ENCODE measurements around the gene MYBPC3.
"Not testable (repeated sequence)": the region's sequence is repeated elsewhere in the genome, so short reads cannot be mapped to it uniquely, and the experiment has no call there.

The MYBPC3 gene

GRCh38 chr11:47317064-47317828 lies 35.3 kb downstream of the MYBPC3 start:
- no peak for DNase-seq (ENCODE audit: low read depth)

DNA sequence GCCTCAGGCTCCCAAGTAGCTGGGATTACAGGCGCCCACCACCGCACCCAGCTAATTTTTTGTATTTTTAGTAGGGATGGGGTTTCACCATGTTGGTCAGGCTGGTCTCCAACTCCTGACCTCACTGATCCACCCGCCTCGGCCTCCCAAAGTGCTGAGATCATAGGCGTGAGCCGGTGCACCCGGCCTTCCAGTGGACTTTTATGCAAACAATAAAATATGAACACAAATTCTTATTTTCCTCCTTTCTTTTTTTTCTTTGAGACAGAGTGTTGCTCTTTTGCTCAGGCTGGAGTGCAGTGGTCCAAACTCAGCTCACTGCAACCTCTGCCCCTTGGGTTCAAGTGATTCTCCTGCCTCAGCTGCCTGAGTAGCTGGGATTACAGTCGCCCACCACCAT lies 36.0 kb downstream of the MYBPC3 start:
- not testable (repeated sequence) for DNase-seq (ENCODE audit: low read depth)

DNA sequence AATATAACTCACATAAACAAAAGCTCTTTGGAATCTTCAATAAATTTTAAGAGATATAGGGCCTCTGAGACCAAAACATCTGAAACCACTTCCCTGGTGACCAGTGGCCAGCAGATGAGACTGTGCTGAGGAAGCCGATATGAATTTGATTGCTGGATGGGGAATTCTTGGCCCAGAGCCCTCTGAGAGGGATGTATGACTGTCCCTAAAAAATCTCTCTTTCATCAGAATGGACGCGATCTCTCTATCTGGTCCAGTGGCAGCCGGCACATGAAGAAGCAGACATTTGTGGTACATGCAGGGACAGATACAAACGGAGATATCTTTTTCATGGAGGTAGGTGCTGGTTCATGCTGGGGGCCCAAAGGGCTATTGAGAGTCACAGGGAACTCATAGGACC lies 37.5 kb downstream of the MYBPC3 start:
- DNase-seq (ENCODE audit: low read depth): no peak

DNA sequence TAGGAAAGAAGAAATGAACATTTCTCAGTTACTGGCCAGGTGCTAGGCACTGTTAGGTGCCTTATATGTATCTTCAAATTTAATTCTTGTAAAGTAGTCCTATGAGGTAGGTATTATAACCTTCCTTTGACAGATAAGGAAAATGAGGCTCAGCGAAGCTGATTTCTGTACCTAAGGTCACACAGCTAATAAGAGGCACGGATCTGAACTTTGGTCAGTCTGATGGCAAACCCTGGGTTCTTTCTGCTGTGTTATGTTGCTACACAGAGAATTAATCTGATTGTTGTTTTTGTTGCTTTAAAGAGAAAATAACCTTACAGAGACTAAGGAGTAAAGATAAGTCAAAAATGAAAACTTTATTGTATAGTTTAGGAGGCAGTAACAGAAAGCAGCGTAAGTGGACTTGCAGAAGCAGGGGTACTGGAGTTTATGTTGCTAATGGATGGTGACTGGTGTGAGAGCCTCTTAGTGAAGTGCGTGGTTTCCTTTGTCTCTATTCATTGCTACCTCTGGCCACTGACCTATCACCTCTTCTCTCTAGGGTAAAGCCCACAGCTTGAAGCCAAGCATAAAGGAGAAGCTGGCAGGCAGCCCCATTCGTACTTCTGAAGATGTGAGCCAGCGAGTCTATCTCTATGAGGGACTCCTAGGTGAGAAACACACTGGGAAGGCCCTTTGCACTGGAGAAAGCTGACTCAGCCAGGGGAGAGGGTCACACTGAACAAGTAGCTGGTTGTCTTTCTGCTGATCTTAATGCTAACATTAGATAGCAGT lies 44.3 kb downstream of the MYBPC3 start:
- no peak for DNase-seq (ENCODE audit: low read depth)

GRCh38 chr11:47306484-47306844 lies 46.0 kb downstream of the MYBPC3 start:
- DNase-seq (ENCODE audit: low read depth): no peak

- no peak for DNase-seq (ENCODE audit: low read depth)
Observed at GRCh38 chr11:47305734-47306483, 46.6 kb downstream of the MYBPC3 start.

DNA sequence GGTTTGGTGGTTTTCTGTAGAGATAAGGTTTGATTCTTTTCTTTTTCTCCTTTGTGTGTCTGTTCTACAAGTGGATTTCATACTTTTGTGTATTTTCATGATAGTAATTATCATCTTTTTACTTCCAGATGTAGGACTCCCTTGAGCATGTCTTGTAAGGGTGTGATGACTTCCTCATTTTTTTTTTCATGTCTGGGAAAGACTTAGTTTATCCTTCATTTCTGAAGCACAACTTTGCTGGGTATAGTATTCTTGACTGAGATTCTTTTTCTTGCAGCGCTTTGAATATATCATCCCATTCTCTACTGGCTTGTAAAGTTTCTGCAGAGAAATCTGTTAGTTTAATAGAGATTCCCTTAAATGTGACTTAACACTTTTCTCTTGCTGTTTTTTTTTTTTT lies 49.6 kb downstream of the MYBPC3 start:
- DNase-seq (ENCODE audit: low read depth): no peak

DNA sequence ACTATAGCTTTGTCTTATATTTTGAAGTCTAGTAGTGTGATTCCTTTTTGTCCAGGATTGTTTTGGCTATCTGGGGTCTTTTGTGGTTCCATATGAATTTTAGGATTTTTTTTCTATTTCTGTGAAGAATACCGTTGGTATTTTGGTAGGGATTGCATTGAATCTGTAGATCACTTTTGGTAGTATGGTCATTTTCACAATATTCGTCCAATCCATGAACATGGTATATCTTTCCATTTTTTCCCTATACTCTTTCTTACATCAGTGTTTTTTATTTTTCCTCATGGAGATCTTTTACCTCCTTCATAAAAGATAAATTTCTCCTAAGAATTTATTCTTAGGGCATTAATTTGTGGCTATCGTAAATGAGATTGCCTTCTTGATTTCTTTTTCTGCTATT lies 53.4 kb downstream of the MYBPC3 start:
- DNase-seq (ENCODE audit: low read depth): no peak

GRCh38 chr11:47296045-47296444 lies 56.5 kb downstream of the MYBPC3 start:
- no peak for DNase-seq (ENCODE audit: low read depth)

DNA sequence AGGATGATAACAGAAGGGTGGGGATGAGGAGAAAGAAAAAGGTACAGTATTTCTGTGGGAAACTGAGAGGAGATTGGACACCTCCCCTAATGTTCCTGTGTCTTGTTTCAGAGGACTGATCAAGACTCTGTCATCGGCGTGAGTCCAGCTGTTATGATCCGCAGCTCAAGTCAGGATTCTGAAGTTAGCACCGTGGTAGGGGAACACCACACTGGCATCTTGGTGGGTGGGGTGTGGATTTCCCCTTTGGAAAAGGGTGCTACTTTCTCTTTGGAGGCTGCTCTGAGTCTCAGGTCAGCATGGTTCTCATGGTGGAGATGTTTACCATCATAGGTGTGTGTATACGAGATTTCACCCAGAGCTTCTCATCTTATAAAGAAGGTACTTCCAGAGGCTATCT lies 57.1 kb downstream of the MYBPC3 start:
- DNase-seq (ENCODE audit: low read depth): no peak

- no peak for DNase-seq (ENCODE audit: low read depth)
Observed at GRCh38 chr11:47289856-47290255, 62.6 kb downstream of the MYBPC3 start.

DNA sequence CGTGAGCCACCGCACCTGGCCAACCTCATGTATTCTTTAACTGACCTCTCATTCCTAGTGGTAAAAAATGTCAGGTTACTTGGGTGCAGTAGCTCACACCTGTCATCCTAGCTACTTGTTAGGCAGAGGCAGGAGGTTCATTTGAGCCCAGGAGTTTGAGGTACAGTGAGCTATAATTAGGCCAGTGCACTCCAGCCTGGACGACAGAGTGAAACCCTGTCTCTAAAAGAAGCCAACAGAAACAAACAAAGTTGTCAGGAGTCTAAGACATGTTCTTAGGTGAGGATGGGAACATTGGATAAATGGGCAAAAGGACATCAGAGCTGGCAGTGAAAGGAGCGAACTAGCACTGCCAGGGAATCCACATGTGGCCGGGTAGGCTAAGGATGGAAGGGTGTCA lies 64.4 kb downstream of the MYBPC3 start:
- no peak for DNase-seq (ENCODE audit: low read depth)

DNA sequence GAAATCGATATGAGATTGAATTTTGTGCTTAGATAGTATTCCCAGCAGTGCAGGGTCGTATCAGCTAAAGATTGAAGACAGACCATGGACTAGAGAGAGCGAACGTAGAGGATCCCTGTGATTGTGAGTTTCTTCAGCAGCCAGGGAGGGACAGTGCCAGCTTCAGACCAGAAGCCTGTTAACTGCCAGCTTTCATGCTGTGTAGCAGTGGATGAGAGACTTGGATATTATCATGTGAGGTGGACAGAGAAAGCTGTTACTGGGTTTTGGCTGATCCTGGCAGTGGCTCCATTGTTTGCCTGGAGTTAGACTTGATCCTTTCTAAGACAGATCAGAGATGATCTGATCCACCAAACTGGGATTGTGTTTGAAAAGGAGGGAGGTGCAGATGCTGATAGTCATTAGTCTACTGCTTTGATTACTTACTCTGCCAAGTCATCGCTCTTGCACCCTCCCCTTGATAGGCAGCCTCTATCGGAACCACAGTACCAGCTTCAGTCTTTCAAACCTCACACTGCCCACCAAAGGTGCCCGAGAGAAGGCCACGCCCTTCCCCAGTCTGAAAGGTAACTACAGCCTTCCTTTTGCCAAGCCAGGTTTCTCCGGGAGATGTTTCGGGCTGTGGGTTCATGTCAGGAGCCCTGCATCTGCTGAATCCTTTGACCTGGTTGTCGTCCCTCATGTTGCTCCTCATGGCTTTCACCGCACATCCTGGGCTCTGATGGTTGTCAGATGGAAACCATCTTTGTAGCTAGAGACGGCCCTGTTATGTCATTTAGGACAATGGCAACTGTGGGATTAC lies 66.3 kb downstream of the MYBPC3 start:
- no peak for DNase-seq (ENCODE audit: low read depth)

- DNase-seq (ENCODE audit: low read depth): no peak
Observed at GRCh38 chr11:47284151-47284550, 68.4 kb downstream of the MYBPC3 start.

DNA sequence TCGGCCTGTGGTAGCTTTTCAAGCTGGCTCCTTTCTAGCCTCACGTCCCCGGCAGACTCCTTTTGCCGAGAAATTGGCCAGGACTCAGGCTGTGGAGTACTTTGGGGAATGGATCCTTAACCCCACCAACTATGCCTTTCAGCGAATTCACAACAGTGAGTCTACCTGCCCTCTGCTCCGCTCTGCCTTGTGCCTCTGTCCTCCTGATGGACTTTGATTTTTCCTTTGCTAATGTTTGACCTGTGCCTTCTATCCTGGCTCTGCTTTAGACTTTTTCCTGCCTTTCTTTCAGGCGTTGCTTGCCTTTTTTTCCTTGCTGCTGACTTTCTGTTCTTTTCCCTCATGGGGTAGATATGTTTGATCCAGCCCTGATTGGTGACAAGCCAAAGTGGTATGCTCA lies 70.0 kb downstream of the MYBPC3 start:
- DNase-seq (ENCODE audit: low read depth): no peak

Measured in non-pigmented ciliary epithelial cell (primary cell).